Spleen (tissue), 11 donors: ENCODE data around the gene KCNJ6. TPM values are rescaled to one million over a fixed set of nuclear protein-coding genes. Genes with fewer than 3 reads are reported as not detected.

Experiments used
- DNase-seq: peaks from one replicate; pipeline ENCODE4 v3.0.0-alpha.2; 2020
- H3K27ac ChIP-seq, 8 donors: fragments of 200-600 bp; sonication (generic) in 7 of 8; 1 replicate in 4 of 8; 2 replicates in 4 of 8; pipeline versions ENCODE4 v1.5.0 to v1.8.0; 2016 to 2021; ENCODE audit warnings: inconsistent platforms in 4 of 8, mild to moderate bottlenecking in 4 of 8, moderate library complexity in 1 of 8
- H3K27me3 ChIP-seq, 7 donors: fragments of 200-600 bp; sonication (generic) in 6 of 7; replicated peaks in 1 of 7; 1 replicate in 4 of 7; 2 replicates in 3 of 7; pipeline versions ENCODE4 v1.5.0 to v1.8.0; 2016 to 2021; ENCODE audit warnings: inconsistent platforms in 3 of 7, mild to moderate bottlenecking in 1 of 7
- H3K36me3 ChIP-seq, 6 donors: fragments of 200-600 bp; sonication (generic) in 5 of 6; 1 replicate in 4 of 6; 2 replicates in 2 of 6; pipeline versions ENCODE4 v1.5.0 to v1.8.0; 2016 to 2021; ENCODE audit warnings: inconsistent platforms in 2 of 6
- H3K4me1 ChIP-seq, 6 donors: fragments of 200-600 bp; sonication (generic) in 5 of 6; 1 replicate in 3 of 6; 2 replicates in 3 of 6; pipeline versions ENCODE4 v1.5.0 to v1.8.0; 2016 to 2021; ENCODE audit warnings: inconsistent platforms in 3 of 6
- H3K4me3 ChIP-seq, 8 donors: fragments of 200-600 bp; sonication (generic) in 7 of 8; 1 replicate in 4 of 8; 2 replicates in 4 of 8; pipeline versions ENCODE4 v1.5.0 to v1.8.0; 2016 to 2021; ENCODE audit warnings: inconsistent platforms in 4 of 8, mild to moderate bottlenecking in 4 of 8, moderate library complexity in 2 of 8
- H3K9me3 ChIP-seq, 8 donors: fragments of 200-600 bp; sonication (generic) in 7 of 8; 1 replicate in 4 of 8; 2 replicates in 4 of 8; pipeline versions ENCODE4 v1.5.0 to v1.8.0; 2016 to 2021; ENCODE audit warnings: inconsistent platforms in 4 of 8
- CTCF ChIP-seq, 11 experiments: fragments of 200-600 bp in 7 of 11; fragments of 450-650 bp in 4 of 11; sonication (generic) in 4 of 11; IDR thresholded peaks in 8 of 11; conservative IDR thresholded peaks in 3 of 11; 1 replicate in 7 of 11; 2 replicates in 4 of 11; pipeline versions ENCODE4 v1.4.0 to v1.8.0; 2016 to 2021; ENCODE audit warnings: antibody characterized with exemption in 11 of 11, inconsistent platforms in 4 of 11, mild to moderate bottlenecking in 1 of 11
- POLR2A ChIP-seq, 3 donors: fragments of 450-650 bp; IDR thresholded peaks; one replicate each; pipeline ENCODE4 v1.5.1; 2017; ENCODE audit warnings: antibody characterized with exemption in 3 of 3, mild to moderate bottlenecking in 1 of 3
- POLR2AphosphoS5 ChIP-seq, 3 donors: sonication (generic); formaldehyde crosslinking; IDR thresholded peaks; one replicate each; pipeline ENCODE4 v1.5.1; 2017; ENCODE audit warnings: antibody characterized with exemption in 3 of 3
- WGBS, 5 donors: extraction: QIAGEN DNeasy Blood & Tissue Kit in 3 of 5; methylation state at CpG; one replicate each; pipeline versions ENCODE4 v1.1.5 to v1.1.7; 2013 to 2018; 5-methylcytosine and 5-hydroxymethylcytosine counted together
- intact Hi-C: fragments of 100-400 bp; cut with DNase I; formaldehyde crosslinking; loops from one replicate; pipeline ENCODE4 v1.15.0; 2023; ENCODE audit warnings: low total_unique reads
- polyA plus RNA-seq, 3 donors: library from polyadenylated mRNA; stranded (reverse); fragments of 200-250 nt; gene quantifications; one replicate each; pipeline ENCODE4 v1.2.1, GENCODE V29; 2013
- total RNA-seq, 7 donors: library from RNA; depleted of rRNA in 3 of 7; stranded (reverse); fragments of >200 nt in 3 of 7; fragmentation: NEBNext Ultra II Directional in 4 of 7; extraction: Animal tissue kit (Norgen Biotek cat#: 25700) in 4 of 7; gene quantifications; one replicate each; pipeline versions ENCODE4 v1.1.0 to v1.2.1, GENCODE V29; 2016 to 2021
- donor health status: healthy with polysubstance abuse.
- donor health status: DM: no; HTN: no; CAD: no; lungs with moderate emphysema.
- donor health status: DM: no; HTN: no; CAD: no.
- donor health status: Bipolar disorder and iron deficiency.
- donor health status: healthy.
- donor health status: DM: no; HTN: no; CAD: no.
- donor health status: DM: yes; HTN: yes; CAD: no.

The KCNJ6 gene
- total and polyA plus RNA-seq, 10 donors: under 0.01 to 0.36 (median 0.10) TPM; not detected in 6

- no peak overlapping the region for H3K4me3 ChIP-seq
- H3K9me3 ChIP-seq: no peaks in the 10 kb centered on the region
- H3K27me3 ChIP-seq: no peaks in the 10 kb centered on the region
- no peak overlapping the region for H3K27ac ChIP-seq
- peaks cover 6 to 31% (median 18%) of the 10 kb centered on the region in 6 donors for H3K4me1 ChIP-seq
- no peaks in the 10 kb centered on the region for H3K36me3 ChIP-seq
- intact Hi-C loops: loop anchor here (10.0 kb wide), 1 partner anchor 302 kb away; the partner anchor contains the start of gene VPS26C
- TF ChIP-seq CTCF (IDR thresholded peaks at IDR 0.05 in 8 of 11, conservative IDR thresholded peaks at IDR 0.05 in 3 of 11) (no peak), POLR2AphosphoS5 (IDR thresholded peaks at IDR 0.05) (no peak), POLR2A (IDR thresholded peaks at IDR 0.05) (no peak)
- no peak for DNase-seq
- WGBS, 5 donors: 82 to 89% (median 86%) methylated on average over 14 of the region's 14 CpGs
Observed at GRCh38 chr21:37566790-37567615, 349.3 kb downstream of the KCNJ6 start.

GRCh38 chr21:37565530-37566223, 350.6 kb downstream of the KCNJ6 start:
- 73 to 82% (median 79%) methylated on average over 14 of the region's 14 CpGs for WGBS, 5 donors
- Histone ChIP-seq H3K4me3 (no peak overlapping the region), H3K27ac (no peak overlapping the region), H3K27me3 (no peaks in the 10 kb centered on the region), H3K36me3 (no peaks in the 10 kb centered on the region), H3K9me3 (no peaks in the 10 kb centered on the region), H3K4me1 (peaks cover 6 to 31% (median 18%) of the 10 kb centered on the region in 6 donors)
- intact Hi-C loops: loop anchor here (10.0 kb wide), 1 partner anchor 301 kb away; the partner anchor contains the start of gene VPS26C
- DNase-seq: no peak
- TF ChIP-seq POLR2A (IDR thresholded peaks at IDR 0.05): no peak
- TF ChIP-seq POLR2AphosphoS5 (IDR thresholded peaks at IDR 0.05): no peak
- TF ChIP-seq CTCF (IDR thresholded peaks at IDR 0.05 in 8 of 11, conservative IDR thresholded peaks at IDR 0.05 in 3 of 11): no peak

- Histone ChIP-seq H3K36me3 (no peaks in the 10 kb centered on the region), H3K27me3 (no peaks in the 10 kb centered on the region), H3K4me3 (peak overlapping the region in 4 of 8 donors; percentile 81 to 86 (median 84)), H3K4me1 (peaks cover 6 to 31% (median 18%) of the 10 kb centered on the region in 6 donors), H3K9me3 (no peaks in the 10 kb centered on the region), H3K27ac (peak overlapping the region; percentile 78 to 95 (median 94))
- 73 to 86% (median 79%) methylated on average over 12 of the region's 12 CpGs for WGBS, 5 donors
- TF ChIP-seq POLR2AphosphoS5 (IDR thresholded peaks at IDR 0.05) (no peak), CTCF (IDR thresholded peaks at IDR 0.05 in 8 of 11, conservative IDR thresholded peaks at IDR 0.05 in 3 of 11) (no peak), POLR2A (IDR thresholded peaks at IDR 0.05) (no peak)
- DNase-seq: no peak
- intact Hi-C loops: loop anchor here (10.0 kb wide), 1 partner anchor 300 kb away; the partner anchor contains the start of gene VPS26C
Observed at GRCh38 chr21:37564924-37565529, 351.2 kb downstream of the KCNJ6 start.
